Measurements from ENCODE around the gene NPC1L1. TPM values are rescaled to one million over a fixed set of nuclear protein-coding genes. Genes with fewer than 3 reads are reported as not detected.
A peak's percentile ranks its signal among the peaks of the same experiment; 100 is the strongest.
"Not testable (repeated sequence)": the region's sequence is repeated elsewhere in the genome, so short reads cannot be mapped to it uniquely, and the experiment has no call there.

NPC1L1 gene
- total RNA-seq, 1 experiment from 2014 or later = not detected

DNA sequence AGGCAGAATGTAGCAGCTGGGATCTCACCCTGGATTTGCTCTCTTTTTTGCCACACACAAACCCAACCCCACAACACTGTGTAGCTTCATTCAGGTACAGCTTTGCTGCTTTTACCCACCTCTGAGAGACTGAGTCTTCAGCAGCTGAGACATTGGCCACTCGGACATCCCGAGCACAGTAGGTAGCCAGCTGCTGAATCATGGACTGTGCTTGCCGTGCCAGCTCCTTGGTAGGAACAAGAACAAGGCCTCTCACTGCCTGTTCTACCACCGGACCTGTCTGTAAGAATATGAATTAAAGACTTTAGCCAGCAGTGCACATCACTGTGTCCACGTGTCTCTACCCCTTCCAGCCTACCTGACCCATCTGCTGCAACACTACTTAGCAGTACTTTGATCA lies 31.6 kb upstream of the NPC1L1 start:
- Histone ChIP-seq H3K4me1 (no peaks in the 10 kb centered on the region), H3K27ac (no peak overlapping the region), H3K9me3 (replicated peaks) (no peaks in the 10 kb centered on the region), H3K4me3 (peak overlapping the region; percentile 74), H3K36me3 (peaks cover 50% of the 10 kb centered on the region), H3K27me3 (no peaks in the 10 kb centered on the region)
- DNase-seq = no peak

DNA sequence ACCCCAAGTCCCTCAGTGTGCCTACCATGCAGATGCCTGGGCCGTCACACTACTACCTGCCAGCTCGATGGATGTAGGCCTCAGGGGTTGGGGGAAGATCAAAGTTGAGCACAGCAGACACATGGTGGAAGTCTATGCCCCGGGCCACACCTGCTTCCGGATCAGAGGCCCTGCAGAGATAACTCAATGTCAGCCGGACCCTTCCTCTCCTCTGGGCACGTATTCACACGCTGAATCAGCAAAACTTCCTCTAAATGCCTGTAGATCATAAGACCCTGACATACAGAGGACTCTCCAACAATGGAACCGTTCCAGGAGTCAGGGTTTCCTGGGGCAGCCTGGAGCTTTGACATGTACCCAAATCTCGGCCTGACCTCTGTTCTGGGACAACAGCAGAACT lies 28.8 kb upstream of the NPC1L1 start:
- Histone ChIP-seq H3K4me3 (no peak overlapping the region), H3K4me1 (no peaks in the 10 kb centered on the region), H3K9me3 (replicated peaks) (no peaks in the 10 kb centered on the region), H3K36me3 (peaks cover 64% of the 10 kb centered on the region), H3K27me3 (no peaks in the 10 kb centered on the region), H3K27ac (no peak overlapping the region)
- DNase-seq = no peak

GRCh38 chr7:44568771-44569560 lies 27.8 kb upstream of the NPC1L1 start:
- Histone ChIP-seq H3K27ac (no peak overlapping the region), H3K4me1 (no peaks in the 10 kb centered on the region), H3K27me3 (no peaks in the 10 kb centered on the region), H3K36me3 (peaks cover 74% of the 10 kb centered on the region), H3K9me3 (replicated peaks) (no peaks in the 10 kb centered on the region), H3K4me3 (no peak overlapping the region)
- DNase-seq = no peak

- peaks cover 75% of the 10 kb centered on the region for H3K36me3 ChIP-seq
- no peak for DNase-seq
These were observed 26.8 kb upstream of the NPC1L1 start for GRCh38 chr7:44567884-44568283.

GRCh38 chr7:44566680-44567079 lies 25.6 kb upstream of the NPC1L1 start:
- H3K36me3 ChIP-seq = peaks cover 63% of the 10 kb centered on the region
- DNase-seq = no peak

More at GRCh38 chr7:44567884-44568283, 26.8 kb upstream of the NPC1L1 start:
- H3K4me1 ChIP-seq = no peaks in the 10 kb centered on the region
- H3K4me3 ChIP-seq = no peak overlapping the region
- H3K27ac ChIP-seq = no peak overlapping the region
- H3K9me3 ChIP-seq (replicated peaks) = no peaks in the 10 kb centered on the region
- H3K27me3 ChIP-seq = no peaks in the 10 kb centered on the region

DNA sequence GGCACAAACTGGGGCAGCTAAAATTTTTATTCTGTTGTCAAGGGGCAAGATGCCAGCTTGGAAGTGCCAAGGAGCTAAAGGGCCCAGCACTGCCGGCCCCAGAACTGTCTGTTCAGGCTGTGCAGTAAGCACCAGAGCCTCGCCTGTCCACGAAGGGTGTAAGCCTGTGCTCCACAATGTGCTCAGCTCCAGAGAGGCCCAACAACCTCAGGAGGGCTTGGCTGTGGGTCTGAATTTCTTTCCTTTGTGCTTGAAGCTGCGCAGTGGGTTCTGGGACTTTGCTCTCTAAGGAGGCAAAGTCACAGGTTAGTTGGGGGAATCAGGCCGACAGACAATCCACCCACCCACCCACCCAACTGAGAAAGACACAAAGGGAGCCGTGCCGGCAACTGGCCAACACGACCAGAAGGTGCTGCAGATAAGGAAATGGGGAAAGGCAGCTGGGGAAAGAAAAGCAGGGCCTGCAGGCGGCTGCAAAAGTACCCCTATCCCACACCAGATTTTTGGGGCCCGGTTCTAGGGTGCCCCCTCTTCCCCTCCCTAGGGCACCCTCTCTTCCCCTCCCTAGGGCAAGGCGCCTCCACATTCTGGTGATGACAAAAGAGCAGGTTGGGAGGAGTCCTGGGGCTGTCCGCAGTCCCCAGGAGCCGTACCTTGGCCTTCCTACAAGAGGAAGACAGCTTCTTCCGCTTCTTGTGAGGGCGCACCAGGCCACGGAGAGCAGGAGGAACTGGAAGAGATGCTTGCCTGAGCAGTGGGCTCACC lies 24.8 kb upstream of the NPC1L1 start:
- no peaks in the 10 kb centered on the region for H3K27me3 ChIP-seq
- H3K9me3 ChIP-seq (replicated peaks) = no peaks in the 10 kb centered on the region
- H3K4me1 ChIP-seq = peaks cover 5% of the 10 kb centered on the region; the same call in 1 of the 2 replicates
- no peak for DNase-seq
- H3K27ac ChIP-seq = no peak overlapping the region
- H3K4me3 ChIP-seq = no peak overlapping the region
- H3K36me3 ChIP-seq = peaks cover 56% of the 10 kb centered on the region

More at GRCh38 chr7:44566680-44567079, 25.6 kb upstream of the NPC1L1 start:
- Histone ChIP-seq H3K9me3 (replicated peaks) (no peaks in the 10 kb centered on the region), H3K4me3 (no peak overlapping the region), H3K27me3 (no peaks in the 10 kb centered on the region), H3K4me1 (peaks cover 5% of the 10 kb centered on the region; the same call in 1 of the 2 replicates), H3K27ac (no peak overlapping the region)

DNA sequence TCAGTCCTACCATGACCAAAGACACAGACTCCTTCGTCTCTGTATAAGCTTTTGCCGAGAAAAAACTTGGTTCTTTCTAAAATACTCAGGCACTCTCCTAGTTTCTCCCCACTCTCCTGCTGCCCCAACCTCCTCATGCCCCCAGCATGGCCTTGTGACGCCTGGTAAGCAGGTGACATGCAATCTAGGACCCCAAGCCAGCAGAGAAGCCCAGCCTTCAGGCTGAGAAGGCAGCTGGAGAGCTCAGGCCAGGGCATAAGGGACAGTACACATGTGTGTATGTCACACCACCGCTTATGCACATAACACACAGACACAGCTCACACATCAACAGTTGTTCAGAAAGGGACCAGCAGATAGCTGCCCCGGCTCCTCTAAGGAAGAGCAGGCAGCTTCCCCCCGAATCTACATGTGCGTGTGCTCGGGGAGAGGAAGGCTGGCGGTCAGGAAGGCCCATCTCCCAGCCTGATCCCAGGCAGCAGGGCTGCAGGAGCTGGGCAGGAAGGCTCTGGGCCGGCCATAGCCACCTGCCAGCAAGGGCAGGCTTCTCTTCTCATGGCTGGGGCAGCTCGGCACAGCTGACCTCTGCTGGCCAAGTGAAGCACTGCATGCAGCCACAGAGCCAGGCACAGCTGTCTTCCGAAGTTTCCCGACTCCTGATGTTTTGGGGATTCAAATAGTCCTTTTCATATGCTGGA lies 24.1 kb upstream of the NPC1L1 start:
- peak; percentile 60 to 81 for DNase-seq
- H3K36me3 ChIP-seq = peaks cover 49% of the 10 kb centered on the region

DNA sequence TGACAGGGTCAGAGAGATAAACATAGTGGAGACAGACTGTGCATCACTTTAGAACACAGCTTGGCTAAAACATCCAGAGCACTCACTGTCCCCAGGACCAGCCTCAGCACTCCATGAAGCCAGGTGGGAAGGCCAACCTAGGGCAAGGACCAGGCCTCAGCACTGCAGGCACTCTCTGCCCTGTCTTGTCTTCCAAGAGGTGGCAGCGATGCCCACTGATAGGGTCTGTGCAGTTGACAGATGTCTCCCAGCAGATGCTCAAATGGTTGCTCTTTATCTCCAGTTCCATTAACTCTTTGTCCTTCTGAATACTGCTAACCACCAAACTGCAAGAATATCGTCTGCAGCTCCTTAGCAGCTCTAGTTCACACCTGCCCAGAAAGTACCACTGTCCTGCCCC lies 23.5 kb upstream of the NPC1L1 start:
- peaks cover 43% of the 10 kb centered on the region for H3K36me3 ChIP-seq
- H3K9me3 ChIP-seq (replicated peaks) = no peaks in the 10 kb centered on the region
- no peak overlapping the region for H3K27ac ChIP-seq
- H3K4me1 ChIP-seq = peaks cover 5% of the 10 kb centered on the region; the same call in 1 of the 2 replicates
- no peaks in the 10 kb centered on the region for H3K27me3 ChIP-seq
- no peak overlapping the region for H3K4me3 ChIP-seq
- DNase-seq = no peak

More for the DNA sequence above, 24.1 kb upstream of the NPC1L1 start:
- Histone ChIP-seq H3K27ac (no peak overlapping the region), H3K9me3 (replicated peaks) (no peaks in the 10 kb centered on the region), H3K4me3 (no peak overlapping the region), H3K4me1 (peaks cover 5% of the 10 kb centered on the region; the same call in 1 of the 2 replicates), H3K27me3 (no peaks in the 10 kb centered on the region)

DNA sequence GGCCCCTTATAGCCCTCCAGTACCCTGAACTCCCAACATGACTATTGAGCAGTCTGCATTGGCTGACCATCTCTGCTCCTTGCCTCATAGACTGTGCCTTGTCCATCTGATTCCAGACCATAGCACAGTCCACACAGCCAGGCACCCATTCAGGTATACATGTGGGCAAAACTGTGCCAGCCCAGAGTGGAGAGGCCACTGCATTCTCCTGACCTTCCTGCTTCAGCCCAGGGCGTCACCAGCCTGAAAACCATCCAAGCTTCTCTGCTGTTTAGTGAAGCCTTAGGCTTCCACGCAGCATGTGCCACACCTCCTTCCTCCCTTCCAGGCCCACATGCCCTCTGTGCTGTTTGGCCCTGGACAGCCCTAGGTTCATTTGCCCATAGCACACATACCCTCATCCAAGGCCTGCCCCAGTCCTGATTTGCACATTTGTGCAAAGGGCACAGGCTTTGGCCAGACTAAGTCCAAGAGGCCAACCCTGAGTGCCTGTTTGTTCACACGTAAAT lies 22.1 kb upstream of the NPC1L1 start:
- no peak overlapping the region for H3K27ac ChIP-seq
- no peak overlapping the region for H3K4me3 ChIP-seq
- H3K36me3 ChIP-seq = peaks cover 29% of the 10 kb centered on the region
- H3K27me3 ChIP-seq = no peaks in the 10 kb centered on the region
- H3K9me3 ChIP-seq (replicated peaks) = no peaks in the 10 kb centered on the region
- DNase-seq = no peak
- peaks cover 5% of the 10 kb centered on the region; the same call in 1 of the 2 replicates for H3K4me1 ChIP-seq

DNA sequence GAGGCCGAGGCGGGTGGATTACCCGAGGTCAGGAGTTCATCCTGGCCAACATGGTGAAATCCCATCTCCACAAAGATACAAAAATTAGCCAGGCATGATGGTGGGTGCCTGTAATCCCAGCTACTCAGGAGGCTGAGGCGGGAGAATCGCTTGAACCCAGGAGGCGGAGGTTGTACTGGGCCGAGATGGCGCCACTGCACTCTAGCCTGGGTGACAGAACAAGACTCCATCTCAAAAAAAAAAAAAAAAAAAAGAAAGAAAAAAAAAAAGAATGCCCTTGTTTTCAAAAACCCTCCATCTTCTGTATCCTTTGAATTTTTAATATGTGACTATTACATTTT lies 21.5 kb upstream of the NPC1L1 start:
- peaks cover 23% of the 10 kb centered on the region for H3K36me3 ChIP-seq
- H3K27me3 ChIP-seq; H3K9me3 ChIP-seq (replicated peaks); H3K4me1 ChIP-seq; H3K27ac ChIP-seq; H3K4me3 ChIP-seq; DNase-seq: not testable (repeated sequence)

DNA sequence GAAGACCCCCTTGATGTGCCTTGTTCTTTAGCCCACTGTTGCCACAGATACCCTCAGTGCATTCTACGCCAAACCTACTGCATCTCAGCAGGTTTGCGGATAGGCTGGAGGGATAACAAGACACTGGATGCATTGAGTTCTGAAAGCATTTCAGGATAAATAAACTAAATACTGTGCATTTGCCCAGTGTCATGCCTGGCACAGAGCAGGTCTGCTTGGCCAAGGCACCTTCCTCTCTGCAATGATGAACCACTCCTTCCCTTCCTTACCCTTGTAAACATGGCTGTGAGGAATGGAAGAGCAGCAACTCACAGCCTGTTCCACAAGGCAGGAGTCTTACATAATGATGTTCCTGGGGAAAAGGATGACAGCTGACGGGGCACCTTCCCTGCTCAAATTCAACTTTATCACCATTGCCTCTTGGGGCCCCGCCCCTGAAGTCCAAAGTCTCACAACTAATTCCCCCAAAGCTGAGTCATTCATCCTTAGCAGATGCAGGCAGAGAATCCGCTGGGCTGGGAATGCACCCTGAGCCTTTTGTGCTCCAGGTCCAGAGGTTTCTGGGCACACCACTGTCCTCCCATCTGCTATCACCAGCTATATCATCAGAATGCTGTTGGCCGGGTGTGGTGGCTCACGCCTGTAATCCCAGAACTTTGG lies 21.0 kb upstream of the NPC1L1 start:
- Histone ChIP-seq H3K27me3 (no peaks in the 10 kb centered on the region), H3K9me3 (replicated peaks) (no peaks in the 10 kb centered on the region), H3K27ac (no peak overlapping the region), H3K36me3 (peaks cover 18% of the 10 kb centered on the region), H3K4me1 (peaks cover 5% of the 10 kb centered on the region; the same call in 1 of the 2 replicates), H3K4me3 (no peak overlapping the region)
- peak; percentile 75 to 82 for DNase-seq

GRCh38 chr7:44561481-44561880 lies 20.4 kb upstream of the NPC1L1 start:
- H3K27me3 ChIP-seq = no peaks in the 10 kb centered on the region
- no peaks in the 10 kb centered on the region for H3K9me3 ChIP-seq (replicated peaks)
- peaks cover 18% of the 10 kb centered on the region for H3K36me3 ChIP-seq
- no peak overlapping the region for H3K27ac ChIP-seq
- H3K4me1 ChIP-seq = peaks cover 5% of the 10 kb centered on the region; the same call in 1 of the 2 replicates
- no peak for DNase-seq
- no peak overlapping the region for H3K4me3 ChIP-seq

GRCh38 chr7:44559485-44559884 lies 18.4 kb upstream of the NPC1L1 start:
- Histone ChIP-seq H3K9me3 (replicated peaks) (no peaks in the 10 kb centered on the region), H3K4me1 (peaks cover 5% of the 10 kb centered on the region; the same call in 1 of the 2 replicates), H3K36me3 (peaks cover 6% of the 10 kb centered on the region), H3K4me3 (no peak overlapping the region), H3K27me3 (no peaks in the 10 kb centered on the region), H3K27ac (no peak overlapping the region)
- DNase-seq = no peak

DNA sequence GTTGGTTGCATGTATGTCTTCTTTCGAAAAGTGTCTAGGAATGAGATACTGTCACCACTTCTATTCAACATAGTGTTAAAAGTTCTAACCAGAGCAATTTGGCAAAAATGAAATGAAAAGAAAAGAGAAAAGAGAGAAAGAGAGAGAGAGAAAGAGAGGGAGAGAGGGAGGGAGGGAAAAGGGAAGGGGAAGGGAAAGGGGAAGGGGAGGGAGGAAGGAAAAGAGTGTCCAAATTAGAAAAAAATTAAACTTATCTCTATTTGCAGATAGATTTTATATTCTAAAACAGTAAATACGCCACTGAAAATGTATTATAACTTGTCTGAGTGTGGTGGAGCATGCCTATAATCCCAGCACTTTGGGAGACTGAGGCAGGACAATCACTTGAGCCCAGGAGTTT lies 16.4 kb upstream of the NPC1L1 start:
- peaks cover 4% of the 10 kb centered on the region; the same call in 1 of the 2 replicates for H3K4me1 ChIP-seq
- H3K27me3 ChIP-seq = no peaks in the 10 kb centered on the region
- no peaks in the 10 kb centered on the region for H3K9me3 ChIP-seq (replicated peaks)
- H3K36me3 ChIP-seq = no peaks in the 10 kb centered on the region
- no peak for DNase-seq
- H3K4me3 ChIP-seq = no peak overlapping the region
- H3K27ac ChIP-seq = no peak overlapping the region
